ENCODE results near the gene DCAF12.
"Not testable (repeated sequence)": the region's sequence is repeated elsewhere in the genome, so short reads cannot be mapped to it uniquely, and the experiment has no call there.

DCAF12 gene

DNA sequence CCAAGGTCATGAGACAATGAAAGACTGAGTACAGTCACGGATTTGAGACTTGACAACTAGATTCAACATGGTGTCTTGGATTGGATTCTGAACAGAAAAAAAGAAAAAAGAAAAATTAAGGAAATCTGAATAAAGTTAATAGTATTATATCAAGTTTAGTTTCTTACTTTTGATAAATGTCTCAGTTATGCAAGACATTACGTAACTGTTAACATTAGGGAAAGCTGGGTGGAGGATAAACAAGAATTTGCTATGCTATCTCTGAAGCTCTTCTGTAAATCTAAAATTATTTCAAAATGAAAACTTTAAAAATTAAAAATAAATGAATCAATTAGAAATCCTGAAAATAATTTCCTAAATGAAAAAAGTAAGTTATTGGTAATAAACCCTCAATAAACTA lies 14.4 kb upstream of the DCAF12 start:
- DNase-seq (ENCODE audit: low read depth) = no peak
- TF ChIP-seq, protein P1, sequence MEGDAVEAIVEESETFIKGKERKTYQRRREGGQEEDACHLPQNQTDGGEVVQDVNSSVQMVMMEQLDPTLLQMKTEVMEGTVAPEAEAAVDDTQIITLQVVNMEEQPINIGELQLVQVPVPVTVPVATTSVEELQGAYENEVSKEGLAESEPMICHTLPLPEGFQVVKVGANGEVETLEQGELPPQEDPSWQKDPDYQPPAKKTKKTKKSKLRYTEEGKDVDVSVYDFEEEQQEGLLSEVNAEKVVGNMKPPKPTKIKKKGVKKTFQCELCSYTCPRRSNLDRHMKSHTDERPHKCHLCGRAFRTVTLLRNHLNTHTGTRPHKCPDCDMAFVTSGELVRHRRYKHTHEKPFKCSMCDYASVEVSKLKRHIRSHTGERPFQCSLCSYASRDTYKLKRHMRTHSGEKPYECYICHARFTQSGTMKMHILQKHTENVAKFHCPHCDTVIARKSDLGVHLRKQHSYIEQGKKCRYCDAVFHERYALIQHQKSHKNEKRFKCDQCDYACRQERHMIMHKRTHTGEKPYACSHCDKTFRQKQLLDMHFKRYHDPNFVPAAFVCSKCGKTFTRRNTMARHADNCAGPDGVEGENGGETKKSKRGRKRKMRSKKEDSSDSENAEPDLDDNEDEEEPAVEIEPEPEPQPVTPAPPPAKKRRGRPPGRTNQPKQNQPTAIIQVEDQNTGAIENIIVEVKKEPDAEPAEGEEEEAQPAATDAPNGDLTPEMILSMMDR (conservative IDR thresholded peaks at IDR 0.05; ENCODE audit: low read depth, low read length) = no peak
- no peak overlapping the region for H3K4me3 ChIP-seq (ENCODE audit: low read depth, low read length)

DNA sequence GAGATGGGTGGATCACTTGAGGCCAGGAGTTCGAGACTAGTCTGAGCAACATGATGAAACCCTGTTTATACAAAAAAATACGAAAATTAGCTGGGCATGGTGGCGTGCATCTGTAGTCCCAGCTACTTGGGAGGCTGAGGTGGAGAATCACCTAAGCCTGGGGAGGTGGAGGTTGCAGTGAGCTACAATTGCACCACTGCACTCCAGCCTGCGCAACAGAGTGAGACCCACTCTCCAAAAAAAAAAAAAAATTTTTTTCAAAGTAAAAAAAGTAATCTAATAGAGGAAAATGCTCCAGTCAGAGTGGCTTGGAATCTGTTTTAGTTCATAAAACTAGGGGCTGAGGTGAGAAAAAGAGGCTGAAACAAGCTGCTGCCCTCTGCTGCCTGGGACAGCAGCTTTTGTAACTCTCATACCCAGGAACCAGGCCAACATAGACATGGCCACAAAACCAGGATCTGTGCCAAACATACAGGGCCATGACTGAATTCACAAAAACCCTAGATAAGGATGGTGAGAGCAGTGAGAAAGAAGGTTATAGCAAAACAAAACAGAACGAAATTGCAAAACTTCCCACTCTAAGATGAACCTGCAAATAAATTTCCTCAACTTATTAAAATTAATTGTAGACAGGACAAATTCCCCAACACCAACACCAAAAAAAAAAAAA lies 13.1 kb upstream of the DCAF12 start:
- TF ChIP-seq, protein P1 (conservative IDR thresholded peaks at IDR 0.05; ENCODE audit: low read depth, low read length) = peak; percentile 70
- DNase-seq (ENCODE audit: low read depth) = peak; percentile 97
- H3K4me3 ChIP-seq (ENCODE audit: low read depth, low read length) = no peak overlapping the region

DNA sequence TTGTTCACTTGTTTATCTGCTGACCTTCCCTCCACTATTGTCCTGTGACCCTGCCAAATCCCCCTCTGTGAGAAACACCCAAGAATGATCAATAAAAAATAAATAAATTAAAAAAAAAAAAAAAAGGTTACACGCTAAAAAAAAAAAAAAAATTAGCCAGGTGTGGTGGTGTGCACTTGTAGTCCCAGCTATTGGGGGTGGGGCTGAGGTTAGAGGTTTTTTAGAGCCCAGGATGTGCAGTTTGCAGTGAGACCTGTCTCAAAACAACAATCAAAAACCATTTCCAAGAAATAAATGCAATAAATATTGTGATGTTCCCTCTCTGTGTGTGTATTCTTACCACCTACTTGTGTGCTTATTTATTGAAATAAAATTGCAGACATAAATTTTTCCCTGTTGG lies 12.1 kb upstream of the DCAF12 start:
- H3K4me3 ChIP-seq (ENCODE audit: low read depth, low read length); DNase-seq (ENCODE audit: low read depth): not testable (repeated sequence)

DNA sequence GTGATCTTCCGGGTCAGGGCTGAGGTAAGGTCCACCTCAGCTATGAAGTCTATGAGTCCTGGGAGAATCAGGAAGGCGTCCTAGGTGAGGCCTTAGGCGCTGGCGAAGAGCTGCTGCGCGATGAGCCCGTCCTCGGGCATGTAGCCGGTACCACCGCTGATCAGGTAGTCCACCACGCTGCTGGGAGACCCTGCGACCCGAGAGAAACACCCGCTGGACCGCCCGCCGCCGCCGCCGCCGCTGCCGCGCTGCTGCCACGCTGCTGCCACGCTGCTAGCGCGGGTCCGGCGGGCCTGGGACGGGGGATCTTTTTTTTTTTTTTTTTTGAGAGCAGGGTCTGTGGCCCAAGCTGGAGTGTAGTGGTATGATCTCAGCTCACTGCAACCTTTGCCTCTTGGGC lies 8.0 kb upstream of the DCAF12 start:
- TF ChIP-seq, protein P1 (conservative IDR thresholded peaks at IDR 0.05; ENCODE audit: low read depth, low read length) = no peak
- no peak overlapping the region for H3K4me3 ChIP-seq (ENCODE audit: low read depth, low read length)
- DNase-seq (ENCODE audit: low read depth) = no peak

DNA sequence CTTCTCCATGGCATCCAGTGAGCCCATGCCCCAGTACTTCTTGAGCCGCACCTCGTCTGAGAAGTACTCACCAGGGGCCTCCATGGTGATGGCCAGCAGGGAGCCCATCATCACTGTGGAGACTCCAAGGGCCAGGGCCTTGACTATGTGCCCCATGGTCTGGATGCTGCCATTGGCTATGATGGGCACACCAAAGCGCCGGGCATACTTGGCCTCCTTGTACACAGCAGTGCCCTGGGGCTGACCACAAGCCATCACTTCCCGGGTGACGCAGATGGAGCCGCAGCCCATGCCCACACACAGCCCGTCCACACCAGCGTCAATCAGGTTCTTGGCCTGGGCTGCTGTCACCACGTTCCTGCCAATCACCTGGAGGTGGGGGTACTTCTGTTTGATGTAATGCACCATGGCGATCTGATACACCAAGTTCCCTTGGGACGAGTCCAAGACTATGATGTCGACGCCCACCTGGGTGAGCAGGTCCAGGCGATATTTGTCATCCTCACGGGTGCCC lies 7.0 kb upstream of the DCAF12 start:
- TF ChIP-seq, protein P1 (conservative IDR thresholded peaks at IDR 0.05; ENCODE audit: low read depth, low read length) = no peak
- H3K4me3 ChIP-seq (ENCODE audit: low read depth, low read length) = no peak overlapping the region
- DNase-seq (ENCODE audit: low read depth) = no peak

DNA sequence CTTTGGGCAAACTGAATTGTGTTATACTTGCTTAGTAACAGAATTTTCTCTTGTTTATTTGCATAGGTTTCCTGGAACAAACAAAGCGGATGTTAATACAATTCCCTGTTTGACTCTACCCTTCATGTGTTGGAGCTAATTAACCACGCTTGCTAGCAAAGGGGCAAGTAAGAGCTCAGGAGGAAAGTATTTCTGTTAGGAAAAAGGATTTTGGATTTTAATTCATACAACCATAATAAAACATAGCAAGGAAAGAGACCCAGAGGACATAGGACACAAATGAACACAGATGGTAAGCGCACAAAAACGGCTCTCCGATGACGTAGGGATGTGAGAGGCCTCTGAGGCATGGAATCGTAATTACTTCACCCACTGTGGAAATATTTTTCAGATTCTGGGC lies 5.1 kb upstream of the DCAF12 start:
- H3K4me3 ChIP-seq (ENCODE audit: low read depth, low read length) = no peak overlapping the region
- DNase-seq (ENCODE audit: low read depth) = no peak
- TF ChIP-seq, protein P1 (conservative IDR thresholded peaks at IDR 0.05; ENCODE audit: low read depth, low read length) = no peak

DNA sequence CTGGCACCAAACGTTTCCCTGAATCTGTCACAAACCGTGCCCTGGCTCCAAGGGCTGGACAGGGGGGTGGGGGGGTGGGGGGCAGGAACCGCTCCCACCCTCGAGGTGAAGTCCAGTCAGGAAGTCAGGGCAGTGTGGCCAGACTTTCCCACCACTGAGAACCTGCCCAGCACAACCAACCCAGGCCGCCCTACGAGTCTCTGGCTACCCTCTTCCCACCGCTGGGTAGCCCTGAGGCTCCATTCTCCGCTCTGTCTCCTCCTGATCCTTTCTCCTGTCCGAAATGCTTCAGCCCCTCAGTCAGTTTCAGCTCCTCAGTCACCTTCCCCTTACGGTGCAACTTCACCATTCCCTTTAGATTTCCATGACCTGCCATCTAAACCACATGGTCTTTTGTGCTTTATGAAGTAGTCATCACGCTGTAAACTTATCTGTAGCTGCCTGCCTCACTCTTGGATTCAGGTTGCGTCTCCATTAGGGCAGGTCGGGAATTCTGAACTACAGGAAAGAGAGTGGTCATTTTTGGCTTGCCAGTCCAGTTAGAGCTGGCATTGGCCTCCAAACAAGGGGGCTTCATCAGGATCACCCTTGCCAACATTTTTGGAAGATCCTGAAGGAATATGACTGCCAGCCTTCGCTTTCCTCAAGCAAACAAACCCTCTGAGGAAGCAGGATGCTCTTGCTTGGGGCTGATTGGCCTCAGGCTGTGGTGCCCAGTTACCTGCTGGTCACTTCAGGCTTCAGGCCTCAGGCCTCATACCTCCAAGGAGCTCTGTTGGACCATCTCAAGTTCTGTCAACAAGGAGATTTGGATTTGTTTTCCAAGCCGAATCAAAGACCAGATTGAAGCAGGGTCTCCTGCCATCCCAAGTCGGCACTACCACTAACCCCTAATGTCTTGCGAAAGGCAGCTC lies 794 bp upstream of the DCAF12 start:
- TF ChIP-seq, protein P1 (conservative IDR thresholded peaks at IDR 0.05; ENCODE audit: low read depth, low read length) = no peak
- peak overlapping the region; percentile 90 for H3K4me3 ChIP-seq (ENCODE audit: low read depth, low read length)
- DNase-seq (ENCODE audit: low read depth) = no peak
